Hematopoietic multipotent progenitor cell treated with erythropoietin and hydrocortisone succinate and interleukin-3 and kit ligand, for 8 days (in vitro differentiated cells): ENCODE data around the gene NCS1.

Source experiments
- DNase-seq: peaks from one replicate; pipeline ENCODE4 v3.0.0-alpha.2; 2015

NCS1 gene

DNA sequence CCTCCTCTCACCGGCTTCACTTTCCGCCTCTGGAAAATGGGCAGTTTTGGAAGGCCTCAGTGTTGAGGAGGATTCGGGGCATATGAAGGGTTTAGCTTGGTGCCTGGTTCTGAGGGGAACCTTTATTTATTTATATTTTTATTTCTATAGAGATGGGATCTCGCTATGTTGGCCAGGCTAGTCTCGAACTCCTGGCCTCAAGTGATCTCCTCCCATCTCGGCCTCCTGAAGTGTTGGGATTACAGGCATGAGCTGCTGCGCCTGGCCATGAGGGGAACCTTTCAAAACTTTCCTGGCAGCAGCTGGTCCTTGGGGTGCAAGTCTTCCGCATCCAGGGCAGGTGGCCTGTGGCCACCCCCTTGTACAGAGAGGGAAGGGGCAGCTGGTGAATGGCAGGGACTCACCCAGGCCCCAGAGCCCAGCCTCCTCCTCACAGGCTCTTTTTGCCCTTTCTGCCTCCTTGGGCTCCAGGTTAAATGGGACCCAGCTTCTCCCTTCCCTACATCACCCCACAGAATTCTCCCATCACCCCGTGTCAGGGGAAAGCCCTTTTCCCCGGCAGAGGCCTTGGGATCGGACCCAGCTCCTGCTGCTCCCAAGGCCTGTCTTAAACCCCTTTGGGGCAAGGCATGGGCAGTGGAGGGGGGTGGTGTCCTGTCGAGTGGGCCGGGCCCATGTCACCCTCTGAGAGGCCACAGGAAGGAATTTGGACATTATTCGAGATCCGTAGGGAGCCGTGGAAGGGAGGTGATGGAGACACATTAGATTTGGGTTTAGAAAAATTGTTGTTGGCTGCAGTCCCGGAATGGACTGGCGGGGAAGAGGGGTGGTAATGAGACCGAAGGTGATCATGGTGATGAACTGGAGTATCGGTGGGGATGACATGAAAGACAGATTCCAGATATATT, 5.9 kb downstream of the NCS1 start:
- DNase-seq, result no peak

- no peak for DNase-seq
Observed at GRCh38 chr9:130179331-130179907, 7.2 kb downstream of the NCS1 start.

GRCh38 chr9:130180516-130180915, 8.3 kb downstream of the NCS1 start:
- no peak for DNase-seq

DNA sequence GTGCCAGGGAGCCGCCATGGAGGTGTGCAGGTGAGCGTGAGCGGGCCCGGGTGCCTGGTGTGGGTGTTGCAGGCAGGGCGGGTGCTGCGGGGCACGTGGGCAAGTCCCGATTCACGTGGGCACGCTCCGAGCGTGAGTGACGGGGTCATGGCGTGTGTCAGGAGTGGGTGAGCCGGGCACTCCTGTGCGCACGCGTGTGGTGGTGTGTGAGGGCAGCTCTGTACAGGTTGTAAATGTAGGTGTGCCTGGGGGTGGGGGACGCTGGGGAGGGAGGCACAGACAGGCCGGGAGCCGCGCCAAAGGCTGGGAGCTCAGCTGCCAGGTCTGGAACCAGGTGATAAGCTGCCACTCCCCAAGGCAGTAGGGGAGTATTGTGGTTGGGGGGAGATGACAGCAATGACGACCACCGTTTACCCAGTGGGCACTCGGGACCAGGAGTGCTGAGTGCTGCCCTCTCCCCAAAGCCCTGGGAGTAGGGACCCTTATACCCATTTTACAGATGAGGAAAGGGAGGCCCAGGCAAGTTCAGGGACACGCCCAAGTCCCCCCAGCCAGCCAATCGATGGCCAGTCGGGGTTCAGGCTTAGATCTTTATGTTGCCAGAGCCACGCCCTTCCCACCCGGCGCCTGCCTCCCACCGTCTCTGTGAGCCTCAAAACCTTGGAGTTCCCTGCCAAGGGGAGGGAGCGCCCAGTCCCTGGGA, 9.6 kb downstream of the NCS1 start:
- peak; percentile 85 for DNase-seq

GRCh38 chr9:130182381-130182909, 10.2 kb downstream of the NCS1 start:
- no peak for DNase-seq

DNA sequence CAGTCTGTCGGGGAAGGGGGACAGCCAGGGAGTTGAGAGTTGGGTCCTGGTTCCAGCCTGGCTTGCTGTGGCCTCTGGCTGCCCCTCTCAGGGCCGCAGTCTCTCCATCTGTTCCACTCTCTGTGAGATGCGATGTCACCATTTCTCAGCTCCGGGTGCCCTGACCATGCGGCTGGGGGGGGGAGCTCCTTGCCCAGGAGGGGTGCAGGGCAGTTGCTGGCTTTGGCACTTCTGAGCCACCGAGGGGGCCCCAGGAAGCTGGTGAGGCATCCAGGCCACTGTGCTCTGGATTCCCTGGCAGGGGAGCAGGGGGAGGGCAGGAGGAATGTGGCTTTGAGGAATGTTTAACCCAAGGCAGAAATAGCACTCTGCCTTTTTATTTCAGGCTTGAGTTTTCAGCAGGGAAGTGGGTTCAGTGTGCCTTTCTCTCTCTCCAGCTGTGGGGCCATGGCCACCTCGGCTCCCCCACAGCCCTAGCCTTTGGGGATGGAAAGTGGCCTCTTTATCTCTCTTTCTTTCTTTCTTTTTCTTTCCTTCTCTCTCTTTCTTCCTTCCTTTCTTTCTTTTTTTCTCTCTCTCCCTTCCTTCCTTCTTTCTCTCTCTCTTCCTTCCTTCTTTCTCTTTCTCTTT, 11.0 kb downstream of the NCS1 start:
- no peak for DNase-seq

GRCh38 chr9:130185017-130185416, 12.8 kb downstream of the NCS1 start:
- DNase-seq, result no peak

GRCh38 chr9:130185490-130186031, 13.4 kb downstream of the NCS1 start:
- DNase-seq, result no peak

GRCh38 chr9:130186051-130186450, 13.8 kb downstream of the NCS1 start:
- no peak for DNase-seq

GRCh38 chr9:130186839-130187522, 14.8 kb downstream of the NCS1 start:
- peak; percentile 82 for DNase-seq

GRCh38 chr9:130187523-130187846, 15.3 kb downstream of the NCS1 start:
- no peak for DNase-seq

DNA sequence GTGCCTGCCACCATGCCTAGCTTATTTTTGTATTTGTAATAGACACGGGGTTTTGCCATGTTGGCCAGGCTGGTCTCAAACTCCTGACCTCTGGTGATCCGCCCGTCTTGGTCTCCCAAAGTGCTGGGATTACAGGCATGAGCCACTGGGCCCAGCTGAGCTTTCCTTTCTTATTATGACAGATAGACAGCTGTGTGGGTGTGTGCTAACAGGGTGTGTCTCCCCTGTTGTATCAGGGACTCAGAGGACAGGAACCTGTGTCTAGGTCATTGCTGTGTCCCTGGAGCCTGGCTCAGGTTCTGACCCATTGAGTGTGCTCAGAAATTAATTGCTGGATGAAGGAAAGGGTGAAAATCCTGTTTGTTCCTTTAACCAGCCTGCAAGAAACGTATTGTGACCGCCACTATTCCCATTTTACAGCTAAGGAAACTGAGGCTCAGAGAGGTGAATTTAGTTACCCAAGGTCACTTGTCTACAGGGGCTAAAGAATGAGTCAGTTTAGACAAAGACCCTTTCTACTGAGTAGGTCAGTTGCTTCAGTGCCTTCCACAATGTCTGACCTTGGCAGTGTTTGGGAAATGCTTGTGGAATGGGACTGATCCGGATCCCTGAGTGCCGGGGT, 16.8 kb downstream of the NCS1 start:
- DNase-seq, result peak; percentile 70

- DNase-seq, result no peak
Observed at GRCh38 chr9:130189840-130190239, 17.6 kb downstream of the NCS1 start.

GRCh38 chr9:130191068-130191748, 19.0 kb downstream of the NCS1 start:
- DNase-seq, result no peak

GRCh38 chr9:130191749-130192120, 19.5 kb downstream of the NCS1 start:
- no peak for DNase-seq

GRCh38 chr9:130192382-130192999, 20.3 kb downstream of the NCS1 start:
- no peak for DNase-seq

DNA sequence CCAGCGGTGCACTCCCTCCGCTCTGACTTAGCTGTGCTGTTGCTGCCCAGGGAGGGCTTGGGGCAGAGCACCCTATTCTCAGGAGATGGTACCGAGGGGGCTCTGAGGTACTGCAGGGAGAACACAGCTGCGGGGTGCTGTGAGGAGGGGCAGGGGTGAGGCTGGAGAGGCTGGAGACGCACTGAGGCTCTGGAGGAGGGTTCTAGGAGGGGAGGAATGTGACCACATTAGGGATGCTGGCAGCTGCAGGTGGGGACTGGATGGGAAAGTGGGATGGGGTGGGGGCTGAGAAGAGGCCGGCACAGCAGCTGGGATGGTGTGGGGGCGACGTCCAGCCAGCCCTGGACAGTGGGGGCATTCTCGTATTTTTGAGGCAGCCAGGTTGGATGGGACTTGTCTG, 20.9 kb downstream of the NCS1 start:
- no peak for DNase-seq

GRCh38 chr9:130193531-130194377, 21.6 kb downstream of the NCS1 start:
- DNase-seq, result no peak

DNA sequence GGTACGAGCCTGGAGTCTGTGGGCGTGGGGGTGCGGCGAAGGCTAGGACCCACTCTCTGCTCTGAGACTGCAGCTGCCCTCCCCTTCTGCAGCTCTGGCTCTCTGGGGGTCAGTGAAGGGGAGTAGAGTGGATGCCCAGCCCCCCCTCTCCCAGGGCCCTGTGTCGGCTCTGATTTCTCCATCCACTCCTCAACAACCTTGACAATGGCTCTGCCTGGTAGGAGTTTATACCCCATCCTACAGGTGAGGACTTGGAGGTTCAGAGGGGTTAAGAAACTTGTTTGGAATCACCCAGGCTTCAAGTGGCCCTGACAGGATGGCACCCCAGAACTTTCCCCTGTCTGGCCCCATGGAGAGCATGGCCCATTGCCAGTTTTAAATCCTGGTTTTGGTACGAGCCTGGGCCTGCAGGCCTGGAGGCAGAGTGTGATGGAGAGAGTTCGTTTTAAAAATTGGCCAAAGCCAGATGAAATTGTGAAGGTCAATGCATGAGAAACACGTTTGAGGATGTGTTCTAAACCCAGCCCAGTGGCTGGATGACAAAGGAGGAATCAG, 22.3 kb downstream of the NCS1 start:
- DNase-seq, result no peak

GRCh38 chr9:130195638-130196037, 23.4 kb downstream of the NCS1 start:
- DNase-seq, result no peak
